DND-41 (cell line): ENCODE results near the gene PRKAR1B.

Experiments used
- EZH2 ChIP-seq: IDR thresholded peaks from 3 replicates; pipeline ENCODE4 v1.6.1; 2012; ENCODE audit warnings: borderline replicate concordance, low read depth, mild to moderate bottlenecking, moderate library complexity, low read length, inconsistent platforms; ENCODE audit not compliant: severe bottlenecking
- TF ChIP-seq, protein P1 (sequence below): IDR thresholded peaks from 2 replicates; pipeline ENCODE4 v1.5.1; 2012; ENCODE audit warnings: borderline replicate concordance, low read length, moderate library complexity, mild to moderate bottlenecking; ENCODE audit not compliant: poor library complexity, severe bottlenecking; ENCODE audit errors: extremely low read depth

DNA sequence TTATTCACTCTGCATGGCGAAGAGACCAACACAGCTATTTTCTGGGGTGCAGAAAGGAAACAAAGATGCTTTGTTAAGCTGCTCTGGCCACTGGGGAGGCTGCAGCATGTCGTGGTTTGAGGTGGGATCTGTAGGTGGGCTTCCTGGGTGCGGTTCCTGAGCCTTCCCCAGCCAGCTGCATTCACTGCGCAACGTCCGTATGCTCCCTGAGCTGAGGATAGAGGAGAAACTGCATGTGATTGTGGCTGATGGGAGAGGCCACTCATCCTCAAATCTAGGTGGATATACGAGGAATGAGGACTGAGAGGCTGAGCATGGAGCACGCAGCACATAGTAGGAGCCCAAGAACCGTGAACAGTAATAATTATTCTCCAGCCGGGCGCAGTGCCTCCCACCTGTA is 10.4 kb downstream of the PRKAR1B start:
- TF ChIP-seq EZH2, result no peak
- TF ChIP-seq, protein P1, sequence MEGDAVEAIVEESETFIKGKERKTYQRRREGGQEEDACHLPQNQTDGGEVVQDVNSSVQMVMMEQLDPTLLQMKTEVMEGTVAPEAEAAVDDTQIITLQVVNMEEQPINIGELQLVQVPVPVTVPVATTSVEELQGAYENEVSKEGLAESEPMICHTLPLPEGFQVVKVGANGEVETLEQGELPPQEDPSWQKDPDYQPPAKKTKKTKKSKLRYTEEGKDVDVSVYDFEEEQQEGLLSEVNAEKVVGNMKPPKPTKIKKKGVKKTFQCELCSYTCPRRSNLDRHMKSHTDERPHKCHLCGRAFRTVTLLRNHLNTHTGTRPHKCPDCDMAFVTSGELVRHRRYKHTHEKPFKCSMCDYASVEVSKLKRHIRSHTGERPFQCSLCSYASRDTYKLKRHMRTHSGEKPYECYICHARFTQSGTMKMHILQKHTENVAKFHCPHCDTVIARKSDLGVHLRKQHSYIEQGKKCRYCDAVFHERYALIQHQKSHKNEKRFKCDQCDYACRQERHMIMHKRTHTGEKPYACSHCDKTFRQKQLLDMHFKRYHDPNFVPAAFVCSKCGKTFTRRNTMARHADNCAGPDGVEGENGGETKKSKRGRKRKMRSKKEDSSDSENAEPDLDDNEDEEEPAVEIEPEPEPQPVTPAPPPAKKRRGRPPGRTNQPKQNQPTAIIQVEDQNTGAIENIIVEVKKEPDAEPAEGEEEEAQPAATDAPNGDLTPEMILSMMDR, result no peak
